ENCODE measurements around the gene THSD7A.

Gene THSD7A

DNA sequence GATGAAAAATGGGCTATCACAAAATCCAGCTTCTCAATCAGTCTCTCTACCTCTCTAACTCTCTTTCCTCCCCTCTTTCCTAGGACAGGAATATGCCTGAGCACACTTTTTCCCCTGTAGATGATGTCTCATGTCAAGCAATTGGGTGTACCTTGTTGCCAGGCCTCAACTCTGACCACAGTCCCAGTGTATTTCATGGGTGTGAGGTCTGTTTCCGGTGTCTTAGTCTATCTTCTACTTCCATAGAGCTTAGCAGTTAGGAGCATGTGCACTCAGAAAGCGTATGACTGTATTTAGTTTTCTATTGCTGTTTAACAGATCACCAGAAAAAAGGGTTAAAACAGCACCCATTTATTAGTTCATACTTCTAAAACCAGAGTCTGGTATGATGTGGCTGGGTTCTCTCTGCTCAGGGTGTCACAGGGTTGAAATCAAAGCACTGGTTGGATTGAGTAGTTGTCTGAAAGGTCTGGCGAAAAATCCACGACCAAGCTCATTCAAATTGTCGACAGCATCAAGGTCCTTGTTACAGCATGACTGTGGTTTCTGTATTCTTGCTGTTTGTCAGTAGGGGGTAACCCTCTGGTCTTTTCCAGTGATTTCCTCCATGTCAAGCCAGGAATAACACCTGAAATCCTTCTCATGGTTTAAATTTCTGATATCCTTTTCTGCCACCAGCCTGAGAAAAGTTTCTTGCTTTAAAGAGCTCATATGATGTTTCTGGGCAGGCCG lies 130.0 kb downstream of the THSD7A start:
- no peak for DNase-seq

DNA sequence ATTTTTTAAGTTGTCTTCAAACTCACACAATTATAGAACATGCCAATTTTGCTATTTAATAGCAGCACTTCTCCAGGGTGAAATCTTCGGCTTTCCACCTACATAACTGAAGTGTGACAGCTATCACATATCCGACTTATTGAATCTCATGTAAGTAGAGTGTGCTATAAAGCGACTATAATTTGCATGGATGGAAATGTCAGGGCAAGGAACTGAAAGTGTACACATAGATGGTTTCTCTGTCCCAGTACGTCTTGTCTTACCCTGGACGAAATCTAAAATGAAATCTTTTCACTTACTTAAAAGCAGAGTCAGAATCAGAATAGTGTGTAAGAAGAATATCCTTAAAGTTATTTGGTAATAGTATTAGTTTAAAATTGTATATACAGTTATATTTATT lies 132.3 kb downstream of the THSD7A start:
- DNase-seq: no peak

DNA sequence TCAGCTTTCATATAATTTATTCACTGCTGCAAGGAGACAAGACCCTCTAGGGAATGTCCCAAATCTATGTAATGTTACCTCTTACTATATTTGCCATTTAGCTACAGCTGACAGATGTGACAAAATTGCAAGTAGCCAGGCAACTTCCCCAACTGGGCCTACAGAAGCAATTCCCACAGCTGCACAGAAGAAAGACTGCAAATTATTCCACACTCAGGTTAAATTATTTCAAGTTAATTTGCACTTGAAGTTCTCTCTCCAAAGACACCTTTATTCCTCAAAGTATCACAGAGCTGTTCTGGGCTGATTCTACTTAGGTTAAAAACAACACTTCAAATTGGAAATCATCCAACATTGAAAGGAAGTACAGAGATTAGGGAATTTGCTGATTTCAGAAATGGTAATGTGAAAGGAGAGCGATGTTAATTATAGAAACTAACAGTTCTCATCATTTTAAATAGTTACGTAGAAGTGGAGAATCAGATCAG lies 133.6 kb downstream of the THSD7A start:
- DNase-seq: no peak

DNA sequence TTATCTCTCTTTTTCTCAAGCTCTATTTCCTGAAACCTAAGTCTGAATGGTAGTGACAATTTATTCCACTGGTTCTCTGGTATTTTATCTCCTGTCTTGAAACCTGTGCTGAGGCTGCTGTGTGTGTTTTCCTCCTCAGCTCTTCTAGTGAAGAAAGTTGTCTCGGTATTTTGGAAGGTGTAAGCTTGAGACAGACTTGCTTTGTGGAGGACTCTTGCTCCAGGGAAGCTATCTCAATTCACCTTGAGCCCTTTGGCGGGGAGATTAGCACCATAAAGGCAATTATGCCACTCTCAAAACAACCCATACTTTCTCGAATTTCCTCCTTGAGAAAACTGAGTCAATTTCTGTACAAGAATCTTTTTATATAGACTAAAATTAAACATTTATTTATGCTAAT lies 141.6 kb downstream of the THSD7A start:
- DNase-seq: no peak

DNA sequence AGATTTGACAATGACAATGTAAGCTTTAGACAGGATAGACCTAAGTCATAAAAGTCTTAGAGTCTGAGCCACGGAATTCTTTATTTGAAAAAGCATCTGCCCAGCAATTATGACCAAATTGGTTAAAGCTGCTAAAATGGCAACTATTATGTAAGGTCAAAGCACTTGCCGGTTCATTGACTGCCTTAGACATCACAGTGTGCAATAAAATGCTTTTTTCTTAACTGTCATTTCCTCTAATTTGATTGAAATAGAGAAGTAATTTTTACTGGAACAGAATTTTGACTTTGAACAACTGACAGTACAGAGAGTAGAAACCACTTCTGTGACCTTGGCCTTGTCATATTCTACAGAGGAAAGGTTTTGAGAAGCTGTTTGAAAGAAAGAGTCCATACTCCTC lies 142.9 kb downstream of the THSD7A start:
- DNase-seq: peak; percentile 75

DNA sequence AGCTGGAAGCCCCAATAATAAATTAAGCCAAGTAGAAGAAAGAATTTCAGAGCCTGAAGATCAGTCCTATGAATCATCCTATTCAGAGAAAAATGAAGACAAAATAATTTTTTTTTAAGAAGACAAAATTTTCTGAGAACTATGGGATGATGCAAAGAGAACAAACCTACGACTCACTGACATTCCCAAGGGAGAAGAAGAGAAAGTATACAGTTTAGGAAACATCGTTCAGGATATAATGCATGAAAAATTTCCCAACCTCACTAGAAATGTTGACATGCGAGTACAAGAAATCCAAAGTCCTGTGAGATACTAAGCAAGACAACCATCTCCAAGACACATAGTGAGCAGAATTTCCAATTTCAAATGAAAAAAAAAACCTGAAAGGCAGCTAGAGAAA lies 150.5 kb downstream of the THSD7A start:
- DNase-seq: no peak

DNA sequence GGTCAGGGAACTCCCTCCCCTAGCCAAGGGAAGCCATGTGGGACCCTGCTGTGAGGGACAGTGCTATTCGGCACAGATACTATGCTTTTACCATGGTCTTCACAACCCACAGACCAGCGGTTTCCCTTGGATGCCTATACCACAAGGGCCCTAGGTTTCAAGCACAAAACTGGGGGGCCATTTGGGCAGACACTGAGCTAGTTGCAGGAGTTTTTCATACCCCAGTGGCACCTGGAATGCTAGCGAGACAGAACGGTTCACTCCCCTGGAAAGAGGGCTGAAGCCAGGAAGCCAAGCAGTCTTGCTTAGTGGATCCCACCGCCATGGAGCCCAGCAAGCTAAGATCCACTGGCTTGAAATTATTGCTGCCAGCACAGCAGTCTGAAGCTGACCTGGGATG lies 156.8 kb downstream of the THSD7A start:
- no peak for DNase-seq

DNA sequence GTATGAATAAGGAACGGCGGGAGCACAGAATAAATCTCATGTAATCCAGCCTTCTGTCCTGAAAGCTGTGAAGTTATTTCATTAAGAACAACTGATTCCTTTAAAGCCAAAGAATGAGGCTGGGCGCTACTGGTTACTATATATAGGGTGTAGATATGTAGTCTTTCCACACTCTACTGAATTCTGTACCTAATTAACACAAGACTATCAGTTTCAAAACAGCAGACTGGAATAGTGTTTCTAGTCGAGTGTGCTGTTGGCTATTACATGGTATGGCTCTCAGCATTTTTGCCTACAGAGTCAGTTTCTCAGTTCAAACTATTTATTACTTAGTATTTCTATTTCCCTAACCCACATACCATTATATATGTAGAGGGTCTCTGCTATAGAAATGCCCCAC lies 163.3 kb downstream of the THSD7A start:
- no peak for DNase-seq

DNA sequence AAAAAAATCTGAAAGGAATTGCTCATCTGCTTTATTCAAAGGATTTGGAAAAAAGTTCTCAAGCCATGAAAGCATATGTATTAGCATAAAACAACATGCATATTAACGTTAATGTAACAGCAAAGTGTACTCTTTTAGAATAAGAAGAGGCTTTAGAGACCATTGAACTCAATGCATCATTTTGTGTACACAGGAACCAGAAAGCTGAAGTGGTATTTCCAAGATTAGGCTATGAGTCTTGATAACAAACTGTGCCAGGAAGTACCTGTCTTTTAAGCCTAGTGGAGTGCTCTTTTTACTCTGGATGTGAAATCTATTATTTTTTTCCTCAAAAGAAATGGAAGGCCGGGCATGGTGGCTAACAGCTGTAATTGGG lies 164.2 kb downstream of the THSD7A start:
- no peak for DNase-seq

DNA sequence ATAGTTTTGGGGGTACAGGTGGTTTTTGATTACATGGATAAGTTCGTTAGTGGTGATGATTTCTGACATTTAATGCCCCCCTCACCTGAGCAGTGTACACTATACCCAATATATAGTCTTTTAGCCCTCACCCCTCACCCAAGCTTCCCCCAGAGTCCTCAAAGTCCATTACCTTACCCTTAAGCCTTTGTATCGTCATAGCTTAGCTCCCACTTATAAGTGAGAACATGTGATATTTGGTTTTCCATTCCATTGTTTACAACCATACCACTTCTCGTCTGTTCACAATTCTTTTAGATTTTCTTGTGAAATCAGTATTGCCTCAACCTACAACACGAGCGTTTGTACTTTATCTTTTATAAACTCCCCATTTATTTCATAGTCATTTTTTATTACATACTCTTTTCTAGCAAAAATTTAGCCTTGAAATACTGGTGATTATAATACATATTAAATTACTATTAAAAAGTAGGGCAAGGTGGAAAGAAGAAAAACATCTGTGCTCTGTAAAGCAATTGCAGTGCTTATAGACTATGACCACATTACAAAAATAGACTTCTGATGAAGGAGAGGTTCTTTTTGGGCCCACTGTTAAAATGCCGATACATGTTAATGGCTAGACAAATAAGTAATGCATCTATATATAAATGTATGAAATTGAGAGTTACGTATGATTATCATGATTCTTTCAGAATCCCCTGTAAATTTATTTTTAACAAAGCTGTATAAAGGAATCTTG lies 164.8 kb downstream of the THSD7A start:
- no peak for DNase-seq

DNA sequence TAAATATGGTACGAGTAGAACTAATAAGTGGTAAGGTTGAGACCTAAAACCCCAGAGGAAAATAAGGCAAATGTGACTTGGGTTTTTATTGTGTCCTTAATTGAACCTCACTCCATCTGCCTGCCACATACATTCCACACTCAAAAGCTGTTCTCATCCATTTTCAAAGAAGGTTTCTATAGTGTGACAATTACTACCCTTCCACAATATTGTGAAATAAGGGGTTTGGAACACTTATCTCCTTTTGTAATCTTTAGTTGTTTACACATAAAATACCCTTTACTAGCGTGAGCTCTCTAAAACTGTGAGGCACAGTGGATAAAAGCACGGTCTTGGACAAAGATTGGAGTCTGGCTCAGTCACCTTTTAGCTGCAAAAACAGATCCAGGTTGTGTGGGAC lies 166.6 kb downstream of the THSD7A start:
- DNase-seq: no peak

DNA sequence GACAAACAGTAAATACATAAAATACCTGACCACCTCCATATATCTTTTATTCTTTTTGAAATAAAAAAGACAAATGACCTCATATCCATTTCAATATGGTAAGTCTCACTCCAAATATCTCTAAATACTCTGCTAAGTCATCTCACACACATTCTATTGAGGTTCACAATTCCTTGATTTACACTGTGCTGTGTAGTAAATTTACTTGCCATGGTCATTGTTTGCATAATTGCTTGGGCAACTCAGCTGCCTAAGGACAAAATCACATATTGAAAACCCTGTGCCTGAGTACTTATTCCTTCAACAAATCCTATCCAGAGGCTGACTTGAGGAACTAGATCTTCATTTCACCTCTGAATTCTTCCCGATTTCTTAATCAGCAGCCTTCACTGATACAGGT lies 176.4 kb downstream of the THSD7A start:
- no peak for DNase-seq

DNA sequence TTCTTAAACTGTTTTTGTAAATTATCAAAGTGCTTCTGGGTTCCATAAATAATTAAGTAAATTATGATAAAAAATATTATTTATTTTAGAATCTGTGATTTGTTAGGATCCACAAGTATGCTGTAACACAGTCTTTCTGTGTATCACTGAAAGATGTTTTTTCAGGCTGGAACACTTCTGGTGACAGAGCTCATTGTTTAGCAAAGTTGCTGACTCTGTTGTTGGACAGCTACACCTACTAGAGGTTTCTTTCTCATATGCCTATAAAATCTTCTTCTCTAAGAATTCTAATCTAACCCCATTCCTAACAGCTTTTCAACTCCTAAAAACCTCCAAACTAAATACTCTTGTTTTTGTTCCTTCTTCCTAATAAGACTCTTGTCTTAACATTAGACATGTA lies 176.8 kb downstream of the THSD7A start:
- no peak for DNase-seq

DNA sequence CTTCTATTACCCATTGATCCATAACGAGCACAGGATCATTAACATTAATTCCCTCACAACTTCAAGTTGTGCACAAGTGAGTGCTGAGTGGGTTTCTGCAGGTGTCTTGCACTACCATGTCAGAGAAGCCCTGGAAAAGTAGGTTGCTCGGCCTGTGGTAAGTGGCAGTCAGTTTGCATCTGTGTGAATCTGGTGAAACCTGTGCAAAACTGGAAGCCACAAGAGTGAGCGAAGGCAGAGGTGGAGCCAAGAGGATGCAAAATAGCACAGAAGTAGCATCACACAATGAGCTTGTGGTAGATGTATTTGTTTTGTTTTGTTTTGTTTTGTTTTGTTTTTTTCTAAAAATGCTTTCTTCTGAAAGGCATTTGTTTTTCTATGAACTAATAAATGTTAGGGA lies 181.5 kb downstream of the THSD7A start:
- no peak for DNase-seq

DNA sequence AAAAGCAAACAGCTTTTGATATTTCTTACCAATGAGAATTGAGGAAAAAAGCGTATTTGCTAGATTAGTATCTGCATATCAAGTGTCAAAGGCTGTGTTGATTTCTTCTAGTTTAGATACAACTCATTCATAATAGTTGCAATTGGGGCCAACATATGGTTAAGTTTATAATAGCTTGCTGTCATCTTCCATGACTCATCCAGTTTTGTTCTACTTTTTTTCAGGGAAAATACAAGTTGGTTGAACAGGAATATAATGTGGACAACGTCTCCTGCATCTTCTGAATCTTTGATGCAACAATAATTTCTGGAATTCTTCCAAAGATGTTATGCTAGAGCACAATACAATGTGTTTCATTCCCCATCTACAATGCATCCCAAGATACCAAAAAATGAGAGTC lies 182.0 kb downstream of the THSD7A start:
- no peak for DNase-seq

DNA sequence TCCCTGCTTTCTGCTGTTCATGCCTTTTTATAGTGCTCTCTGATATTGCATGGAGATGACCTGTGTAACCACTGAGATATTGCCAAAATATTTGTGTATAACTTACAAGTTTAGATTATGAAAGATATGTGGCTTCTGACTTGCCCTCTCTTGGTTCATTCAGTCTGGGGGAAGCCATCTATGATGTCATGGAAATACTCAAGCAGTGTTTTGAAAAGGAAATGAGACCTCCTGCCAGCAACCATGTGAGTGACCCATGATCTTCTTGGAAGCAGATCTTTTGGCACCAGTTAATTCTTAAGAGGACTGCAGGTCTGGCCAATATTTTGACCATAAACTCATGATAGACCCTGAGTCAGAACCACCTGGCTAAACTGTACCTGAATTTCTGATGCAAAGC lies 183.0 kb downstream of the THSD7A start:
- no peak for DNase-seq

DNA sequence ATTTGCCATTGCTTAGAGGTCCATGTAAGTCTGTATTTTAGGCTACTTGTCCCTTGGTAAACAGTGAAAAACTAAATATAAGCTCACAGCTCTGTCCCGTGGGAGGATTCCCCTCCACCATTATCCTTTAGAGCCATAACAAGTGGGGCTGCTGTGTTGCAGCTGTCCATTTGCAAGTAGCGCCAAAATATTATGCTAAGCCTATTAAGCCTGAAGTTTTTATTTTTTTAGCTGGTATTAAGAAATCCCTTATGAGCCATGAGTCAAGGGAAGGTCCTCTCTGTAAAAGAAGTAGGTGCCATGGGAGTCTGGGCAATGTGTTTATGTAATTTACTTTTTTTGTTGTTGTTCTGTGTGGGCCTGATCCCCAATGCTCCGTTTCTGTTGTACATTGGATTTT lies 183.9 kb downstream of the THSD7A start:
- no peak for DNase-seq

DNA sequence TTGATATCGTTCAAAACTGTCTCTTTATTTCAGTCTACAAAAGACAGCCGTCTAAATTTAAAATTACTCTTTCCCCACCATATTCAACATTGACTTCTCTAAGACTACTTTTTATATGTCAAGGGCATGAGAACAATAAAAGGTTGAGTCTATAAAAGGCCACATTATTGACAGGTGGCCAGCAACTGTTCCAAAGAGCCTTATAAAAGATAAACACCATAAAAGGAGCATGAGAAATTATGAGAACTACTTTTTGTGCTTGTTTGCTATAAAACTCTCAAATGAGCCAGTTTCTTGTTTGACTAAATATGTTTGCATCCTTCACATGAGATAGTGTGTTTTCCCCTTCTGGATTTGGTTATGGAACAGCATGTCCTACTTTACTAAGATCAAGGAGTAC lies 189.2 kb downstream of the THSD7A start:
- no peak for DNase-seq

DNA sequence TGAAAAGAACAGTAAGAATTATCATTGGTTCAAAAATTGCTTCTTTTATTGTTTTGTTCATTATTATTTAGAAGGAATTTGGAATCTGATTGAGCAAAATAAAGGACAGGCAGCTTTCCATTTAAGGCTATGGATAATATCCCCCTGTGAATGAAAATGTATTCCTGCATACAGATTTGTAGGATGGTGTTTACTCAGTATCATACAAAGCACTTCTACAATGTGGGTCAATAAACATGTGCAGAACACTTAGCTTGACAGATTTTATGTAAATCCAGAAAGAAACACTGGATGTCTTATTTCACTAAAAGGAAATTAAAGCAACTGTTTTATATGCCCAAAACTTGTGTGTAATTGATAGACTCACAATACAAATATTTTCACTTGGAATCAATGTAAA lies 189.7 kb downstream of the THSD7A start:
- DNase-seq: no peak

DNA sequence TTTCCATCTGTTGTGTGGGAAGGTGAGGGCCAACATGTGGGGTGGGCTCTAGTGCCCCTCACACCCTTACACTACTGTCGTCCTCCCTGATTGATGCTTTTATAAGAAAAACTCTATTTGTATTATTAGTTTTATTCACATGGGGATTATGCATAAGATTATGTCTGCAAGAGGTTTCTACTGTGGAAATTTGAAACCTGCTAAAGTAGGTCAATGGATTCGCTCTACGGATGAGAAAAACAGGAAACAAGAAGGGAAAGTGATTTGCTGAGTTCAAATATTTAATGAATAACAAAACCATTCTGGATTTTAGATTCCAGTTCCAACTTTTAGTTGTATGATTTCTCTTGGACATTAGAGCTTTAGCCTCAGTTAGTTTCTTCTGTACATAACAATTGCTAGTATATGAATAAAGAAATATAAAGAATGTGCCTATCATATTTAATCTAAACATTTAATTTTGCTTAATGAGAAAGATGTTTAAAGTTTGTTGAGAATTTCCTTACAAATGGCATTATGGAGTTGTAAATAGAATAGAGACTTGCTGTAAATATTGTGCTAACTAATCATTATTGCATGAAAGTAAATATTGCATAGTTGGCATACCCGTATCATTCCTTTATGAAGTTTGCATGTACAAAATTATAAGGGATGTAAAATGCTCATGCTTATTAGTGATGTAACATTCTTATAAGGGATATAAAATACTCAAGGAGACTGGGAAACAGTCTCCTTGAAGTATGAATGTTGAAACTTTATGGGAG lies 193.8 kb downstream of the THSD7A start:
- DNase-seq: no peak

DNA sequence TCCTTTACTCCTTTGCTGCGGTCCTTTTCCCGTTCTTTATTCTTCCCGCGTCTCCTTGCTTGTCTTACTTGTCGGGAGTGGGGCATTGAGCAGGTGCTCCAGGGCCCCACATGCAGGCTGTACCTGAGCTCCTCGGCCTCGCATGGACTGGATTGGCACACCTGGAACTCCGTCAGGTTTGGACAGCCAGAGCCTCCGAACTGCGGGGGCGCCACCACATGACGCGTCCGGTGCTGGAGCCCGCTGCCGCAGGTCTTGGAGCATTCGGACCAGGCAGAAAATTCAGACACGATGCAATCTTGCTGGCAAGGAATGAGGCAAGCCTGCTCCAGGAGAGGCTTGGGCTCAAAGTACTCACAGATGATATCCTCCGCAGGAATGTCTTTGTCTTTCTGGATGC lies 195.7 kb downstream of the THSD7A start:
- DNase-seq: no peak

DNA sequence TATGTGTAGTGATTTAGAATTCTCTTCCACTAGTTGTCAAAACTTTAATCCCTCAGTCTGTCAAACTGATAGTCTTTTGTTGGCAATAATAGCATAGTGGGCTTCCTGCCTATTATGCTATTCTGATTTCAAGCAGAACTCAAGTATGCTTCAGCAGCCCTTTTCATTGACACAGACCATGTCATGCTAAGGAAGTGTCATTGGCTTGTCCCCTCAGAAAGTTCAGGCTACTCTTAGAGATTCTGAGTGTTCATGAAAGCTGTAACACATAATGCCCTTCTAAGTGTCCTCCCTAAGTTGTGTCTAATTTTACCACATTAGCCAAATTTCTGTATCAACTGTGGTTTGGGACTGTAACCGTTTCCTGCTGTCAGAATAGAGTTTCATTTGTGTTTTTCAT lies 198.7 kb downstream of the THSD7A start:
- peak; percentile 50 for DNase-seq

DNA sequence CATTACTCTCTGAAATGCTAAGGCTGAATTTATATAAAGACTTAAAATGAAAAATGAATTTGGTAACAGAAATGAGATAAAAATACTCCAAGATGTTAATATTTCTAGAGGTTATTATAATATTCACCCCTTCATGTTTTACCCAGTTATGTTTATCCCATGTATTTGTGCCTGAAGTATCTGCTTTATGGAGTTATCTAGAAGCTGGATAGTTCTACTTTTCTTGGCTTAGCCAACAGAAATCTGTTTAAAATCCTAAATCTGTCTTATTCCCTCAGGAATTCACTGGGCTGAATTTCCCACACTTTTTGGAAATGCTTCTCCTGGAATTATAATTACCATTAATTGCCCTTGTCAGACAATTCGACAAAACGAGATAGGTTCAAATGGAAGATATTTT lies 201.6 kb downstream of the THSD7A start:
- DNase-seq: no peak

DNA sequence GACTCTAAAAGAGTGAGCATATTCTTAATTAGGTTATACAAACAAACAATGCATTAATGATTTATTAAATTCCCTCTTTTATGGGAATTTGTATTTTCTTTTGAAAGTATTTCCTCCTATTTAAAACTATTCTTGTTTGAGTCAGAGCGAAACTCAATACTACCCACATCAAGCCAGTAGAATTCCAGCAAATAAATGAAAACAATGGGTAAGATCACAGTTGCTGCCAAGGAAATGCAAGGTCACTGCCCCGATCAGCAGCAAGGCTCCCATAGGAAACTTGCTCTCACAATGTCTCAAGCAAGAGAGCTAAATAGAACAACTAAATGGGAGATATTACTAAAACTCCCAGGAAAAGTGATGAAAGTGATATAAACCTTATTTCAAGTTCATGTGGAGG lies 206.3 kb downstream of the THSD7A start:
- no peak for DNase-seq

Measured in MV-4-11 (cell line).